Stimulated activated CD4-positive, alpha-beta T cell treated with anti-CD3 and anti-CD28 coated beads, Interleukin-12 subunit alpha, Interleukin-12 subunit beta, amount 100 ng/mL, for 4 hours (primary cell): ENCODE results near the gene NSD2.
"Not testable (repeated sequence)": the region's sequence is repeated elsewhere in the genome, so short reads cannot be mapped to it uniquely, and the experiment has no call there.

Experiments
- DNase-seq: peaks from one replicate; pipeline ENCODE4 v3.0.0-alpha.2; 2020

The NSD2 gene

GRCh38 chr4:1985780-1986577 lies 114.8 kb downstream of the NSD2 start:
- no peak for DNase-seq

- no peak for DNase-seq
Measured at GRCh38 chr4:1986578-1987210, 115.5 kb downstream of the NSD2 start.

GRCh38 chr4:1987296-1987695 lies 116.1 kb downstream of the NSD2 start:
- DNase-seq: no peak

- no peak for DNase-seq
Measured at GRCh38 chr4:1987721-1988326, 116.6 kb downstream of the NSD2 start.

GRCh38 chr4:1988327-1988724 lies 117.1 kb downstream of the NSD2 start:
- DNase-seq: no peak

GRCh38 chr4:1989533-1990347 lies 118.5 kb downstream of the NSD2 start:
- DNase-seq: no peak

- DNase-seq: no peak
Measured at GRCh38 chr4:1990348-1990645, 119.1 kb downstream of the NSD2 start.

- no peak for DNase-seq
Measured at GRCh38 chr4:1990676-1991075, 119.5 kb downstream of the NSD2 start.

- no peak for DNase-seq
Measured at GRCh38 chr4:1991087-1991486, 119.9 kb downstream of the NSD2 start.

- DNase-seq: no peak
Measured at GRCh38 chr4:1991596-1992434, 120.6 kb downstream of the NSD2 start.

GRCh38 chr4:1992468-1993168 lies 121.4 kb downstream of the NSD2 start:
- DNase-seq: no peak

- no peak for DNase-seq
Measured at GRCh38 chr4:1993169-1993516, 122.0 kb downstream of the NSD2 start.

GRCh38 chr4:1993718-1994516 lies 122.7 kb downstream of the NSD2 start:
- not testable (repeated sequence) for DNase-seq

GRCh38 chr4:1994938-1995337 lies 123.7 kb downstream of the NSD2 start:
- DNase-seq: no peak

GRCh38 chr4:1996866-1997611 lies 125.8 kb downstream of the NSD2 start:
- DNase-seq: no peak

GRCh38 chr4:1997712-1998111 lies 126.5 kb downstream of the NSD2 start:
- no peak for DNase-seq

GRCh38 chr4:1998296-1998695 lies 127.1 kb downstream of the NSD2 start:
- no peak for DNase-seq

- DNase-seq: not testable (repeated sequence)
Measured at GRCh38 chr4:1999308-1999707, 128.1 kb downstream of the NSD2 start.

GRCh38 chr4:2003361-2003760 lies 132.2 kb downstream of the NSD2 start:
- DNase-seq: not testable (repeated sequence)

- no peak for DNase-seq
Measured at GRCh38 chr4:2006367-2006766, 135.2 kb downstream of the NSD2 start.
